Right cardiac atrium (tissue), 5 donors: ENCODE data around the gene GRIFIN. TPM values are rescaled to one million over a fixed set of nuclear protein-coding genes. Genes with fewer than 3 reads are reported as not detected.

Source experiments
- ATAC-seq, 2 donors: fragments of 200-7000 bp; cut with Tn5 transposase; one replicate each; pipeline versions ENCODE4 v1.8.0 to v1.9.1; 2020; ENCODE audit warnings: moderate library complexity in 2 of 2, mild to moderate bottlenecking in 1 of 2
- DNase-seq, 3 donors: peaks; one replicate each; pipeline ENCODE4 v3.0.0-alpha.2; 2020
- H3K27ac ChIP-seq: one replicate; pipeline ENCODE4 v1.5.1; 2013; ENCODE audit warnings: mild to moderate bottlenecking, low read length, control low read depth, moderate library complexity
- H3K27me3 ChIP-seq: one replicate; pipeline ENCODE4 v1.6.1; 2013; ENCODE audit not compliant: control insufficient read depth, insufficient read depth
- H3K4me1 ChIP-seq: one replicate; pipeline ENCODE4 v1.6.1; 2013; ENCODE audit warnings: low read length; ENCODE audit not compliant: control insufficient read depth, insufficient read depth
- H3K4me3 ChIP-seq: one replicate; pipeline ENCODE4 v1.5.1; 2013; ENCODE audit warnings: low read length, control low read depth
- H3K9me3 ChIP-seq: one replicate; pipeline ENCODE4 v1.6.1; 2013; ENCODE audit warnings: low read length; ENCODE audit not compliant: control insufficient read depth
- WGBS: extraction: QIAGEN DNeasy Blood & Tissue Kit; methylation state at CpG from one replicate; pipeline ENCODE4 v1.1.7; 2013; 5-methylcytosine and 5-hydroxymethylcytosine counted together
- intact Hi-C, 4 donors: fragments of 100-400 bp; cut with DNase I; formaldehyde crosslinking; loops; one replicate each; pipeline versions ENCODE4 v1.11.0 to v1.14.0; 2022 to 2023
- long read RNA-seq, 4 donors: library from polyadenylated mRNA; unstranded; transcript quantifications; one replicate each; pipeline ENCODE4 v2.0.0, GENCODE V29; 2020 to 2021
- polyA plus RNA-seq: library from polyadenylated mRNA; stranded (reverse); fragments of 200-250 nt; gene quantifications from one replicate; pipeline ENCODE4 v1.2.3, GENCODE V29; 2013
- total RNA-seq, 4 donors: library from RNA; stranded (reverse); fragmentation: NEBNext Ultra II Directional; extraction: Animal tissue kit (Norgen Biotek cat#: 25700); gene quantifications; one replicate each; pipeline ENCODE4 v1.2.1, GENCODE V29; 2021
- donor health status: healthy with polysubstance abuse.
- donor health status: DM: no; HTN: yes; CAD: no.
- donor health status: DM: no; HTN: no; CAD: no.
- donor health status: DM: no; HTN: yes; CAD: no; lungs with severe emphysema.
- donor health status: DM: yes; HTN: yes; CAD: no.

Gene GRIFIN
- total RNA-seq (not detected), polyA plus RNA-seq (not detected)
- long read RNA-seq, donor 1: 0 reads
- long read RNA-seq, donor 2: 0 reads
- long read RNA-seq, donor 3: 0 reads
- long read RNA-seq, donor 4: 0 reads

DNA sequence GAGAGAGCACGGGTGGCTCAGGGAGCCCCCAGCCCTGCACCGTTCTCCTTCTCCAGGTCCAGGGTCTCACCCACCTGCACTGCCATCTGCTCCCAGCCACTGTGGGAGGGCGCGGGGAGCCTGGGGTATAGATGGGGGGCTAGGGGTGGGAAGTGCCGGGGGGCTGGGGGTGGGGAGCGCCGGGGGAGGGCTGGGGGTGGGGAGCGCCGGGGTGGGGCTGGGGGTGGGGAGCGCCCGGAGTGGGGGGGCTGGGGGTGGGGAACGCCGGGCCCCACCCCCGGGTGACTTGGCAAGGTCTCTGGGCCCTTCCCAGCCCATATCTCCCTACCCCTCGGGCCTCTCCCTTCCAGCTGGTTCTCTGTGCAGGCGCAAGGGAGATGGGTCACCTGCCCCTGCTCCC, at the start of gene GRIFIN:
Gene GRIFIN (minus strand): TSS at position 101 of the 400 bp plus-strand sequence. CDS start 15 bp downstream, at position 86.
- Histone ChIP-seq H3K27me3 (no peaks in the 10 kb centered on the region), H3K27ac (no peak within 1 kb of the TSS), H3K4me3 (no peak within 1 kb of the TSS), H3K4me1 (peaks cover 2% of the 10 kb centered on the region), H3K9me3 (no peaks in the 10 kb centered on the region)
- no peak for DNase-seq
- ATAC-seq: no peak
- WGBS: 72% methylated on average over 16 of the region's 16 CpGs
- intact Hi-C loops: loop anchor here in 1 of 4 donors (10.0 kb wide), 1 partner anchor 209 kb away; the partner anchor contains the start of gene AMZ1

- WGBS: 83% methylated on average over 53 of the region's 53 CpGs
- peaks cover 6% of the 10 kb centered on the region for H3K4me1 ChIP-seq
- H3K27ac ChIP-seq: no peak overlapping the region
- intact Hi-C loops: no loop called here
- DNase-seq (peak; percentile 18 to 70 (median 55)), ATAC-seq (no peak)
- H3K27me3 ChIP-seq: no peaks in the 10 kb centered on the region
- no peaks in the 10 kb centered on the region for H3K9me3 ChIP-seq
- no peak overlapping the region for H3K4me3 ChIP-seq
Observed at GRCh38 chr7:2524808-2525657, 48.8 kb upstream of the GRIFIN start.

DNA sequence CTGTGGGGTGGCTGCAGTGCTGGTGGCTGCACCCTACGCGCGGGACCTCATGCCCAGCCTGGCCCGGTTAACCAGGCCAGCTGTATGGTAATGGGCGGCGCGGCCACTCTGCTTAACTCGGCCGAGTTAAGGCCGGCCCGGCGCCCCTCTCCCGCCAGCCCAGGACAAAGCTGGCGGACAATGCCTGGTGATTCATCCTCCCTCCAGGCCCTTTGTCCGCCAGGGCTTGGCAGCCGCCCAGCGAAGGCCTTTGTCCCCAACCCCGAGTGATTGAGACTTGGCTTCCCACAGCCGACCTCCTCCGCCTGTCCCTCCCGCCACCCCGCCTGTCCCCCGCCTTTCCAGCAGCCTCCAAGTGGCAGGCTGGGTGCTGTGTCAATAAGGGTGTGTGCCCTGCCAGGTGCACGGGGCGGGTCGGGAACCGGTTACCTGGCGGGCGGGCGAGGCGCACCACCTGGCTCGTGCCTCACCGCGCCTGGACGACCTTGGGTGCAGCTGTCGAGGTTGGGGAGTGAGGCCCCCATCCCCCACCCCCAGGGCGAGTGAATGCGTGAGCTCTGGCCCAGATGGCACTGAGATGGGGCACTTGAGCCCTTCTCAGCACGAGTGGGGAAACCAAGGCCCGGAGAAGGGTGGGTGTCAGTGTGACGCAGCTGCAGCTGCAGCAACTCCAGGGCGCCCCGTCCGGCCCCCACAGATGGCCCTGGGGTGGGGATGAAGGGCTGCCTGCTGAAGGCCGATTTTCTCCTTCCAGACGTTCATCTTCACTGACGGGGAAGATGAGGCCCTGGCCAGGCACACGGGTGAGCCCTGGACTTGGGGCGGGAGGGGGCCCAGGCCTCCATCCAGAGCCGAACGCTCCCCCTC, 48.0 kb upstream of the GRIFIN start:
- Histone ChIP-seq H3K4me1 (peaks cover 6% of the 10 kb centered on the region), H3K9me3 (no peaks in the 10 kb centered on the region)
- WGBS: 41% methylated on average over 51 of the region's 51 CpGs

GRCh38 chr7:2523461-2523936, 47.3 kb upstream of the GRIFIN start:
- DNase-seq (peak in 2 of 3 donors; percentile 31 to 71), ATAC-seq (peak in 1 of 2 donors; percentile 4)
- intact Hi-C loops: no loop called here
- H3K4me3 ChIP-seq: peak overlapping the region; percentile 3
- no peaks in the 10 kb centered on the region for H3K9me3 ChIP-seq
- peaks cover 6% of the 10 kb centered on the region for H3K4me1 ChIP-seq
- WGBS: 27% methylated on average over 22 of the region's 22 CpGs
- no peaks in the 10 kb centered on the region for H3K27me3 ChIP-seq
- H3K27ac ChIP-seq: peak overlapping the region; percentile 66

More for the DNA sequence above, 48.0 kb upstream of the GRIFIN start:
- intact Hi-C loops: no loop called here
- ATAC-seq (peak; percentile 28 to 60), DNase-seq (peak; percentile 88 to 95 (median 93))
- Histone ChIP-seq H3K4me3 (no peak overlapping the region), H3K27ac (peak overlapping the region; percentile 66), H3K27me3 (no peaks in the 10 kb centered on the region)

DNA sequence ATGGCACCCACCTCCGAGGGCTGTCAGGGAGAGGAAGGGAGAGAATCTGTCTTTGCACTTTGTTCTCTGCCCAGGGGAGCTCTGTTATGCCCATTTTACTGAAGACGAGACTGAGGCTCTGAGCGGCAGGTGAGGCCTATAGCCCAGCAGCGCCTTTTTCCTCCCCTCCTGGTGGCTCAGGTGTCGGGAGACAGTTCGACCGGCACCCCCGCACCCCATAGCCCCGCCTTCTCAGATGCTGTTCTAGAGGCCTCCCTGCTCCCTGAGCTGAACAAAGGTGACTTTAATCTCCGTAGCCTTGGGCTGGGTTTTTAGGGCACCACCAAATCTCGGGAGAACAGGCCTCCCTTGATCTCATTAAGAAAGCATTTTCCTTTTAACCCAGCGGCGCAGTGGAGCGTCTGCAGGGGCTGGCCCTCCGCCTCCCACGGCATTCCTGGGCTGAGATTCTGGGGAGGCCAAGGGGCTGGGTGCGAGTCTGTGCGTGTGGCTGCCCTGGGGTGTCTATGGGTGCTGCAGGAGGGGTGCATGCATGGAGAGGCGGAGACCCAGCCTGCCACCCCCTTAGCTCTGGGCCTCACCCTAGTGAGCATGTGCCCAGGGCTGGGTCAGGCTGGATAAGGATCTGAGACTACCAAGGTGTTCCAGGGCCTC, 46.7 kb upstream of the GRIFIN start:
- H3K27me3 ChIP-seq: no peaks in the 10 kb centered on the region
- H3K4me1 ChIP-seq: peaks cover 6% of the 10 kb centered on the region
- H3K27ac ChIP-seq: peak overlapping the region; percentile 60
- intact Hi-C loops: no loop called here
- H3K9me3 ChIP-seq: no peaks in the 10 kb centered on the region
- ATAC-seq (no peak), DNase-seq (no peak)
- H3K4me3 ChIP-seq: peak overlapping the region; percentile 66
- 41% methylated on average over 19 of the region's 19 CpGs for WGBS

DNA sequence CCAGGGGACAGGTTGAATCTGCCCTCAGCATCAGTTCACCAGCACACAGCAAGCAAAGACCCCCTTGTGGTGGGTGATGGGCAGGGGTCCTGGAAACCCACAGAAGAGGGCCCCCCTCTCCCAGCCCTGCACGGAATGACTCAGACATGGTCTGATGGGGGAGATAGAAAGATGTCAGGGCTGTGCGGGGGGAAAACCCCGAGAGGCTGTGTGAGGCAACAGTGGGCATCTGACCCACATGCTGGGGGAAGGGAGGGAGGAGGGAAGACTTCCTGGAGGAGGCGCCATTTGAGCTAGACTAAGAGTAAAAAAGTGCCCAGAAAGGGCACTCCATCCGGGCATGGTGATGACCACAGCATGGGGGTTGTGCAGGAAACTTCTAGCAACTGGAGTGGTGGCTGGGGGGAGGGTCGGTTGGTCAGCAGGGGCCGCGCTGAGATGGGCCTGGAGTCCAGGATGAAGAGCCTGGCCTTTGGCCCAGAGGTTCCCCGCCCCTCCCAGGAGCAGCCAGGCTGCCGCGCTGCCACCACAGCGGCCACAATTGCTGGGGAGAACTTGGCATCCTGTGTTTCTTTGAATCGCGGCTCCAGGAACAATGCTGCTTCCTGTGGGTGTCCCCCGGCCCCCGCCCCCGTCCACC, 45.9 kb upstream of the GRIFIN start:
- Histone ChIP-seq H3K4me3 (peak overlapping the region; percentile 66), H3K27me3 (no peaks in the 10 kb centered on the region), H3K27ac (no peak overlapping the region), H3K9me3 (no peaks in the 10 kb centered on the region), H3K4me1 (peaks cover 6% of the 10 kb centered on the region)
- peak; percentile 6 for ATAC-seq
- intact Hi-C loops: no loop called here
- WGBS: 23% methylated on average over 17 of the region's 17 CpGs
- DNase-seq: peak; percentile 62 to 82 (median 81)

- WGBS: 10% methylated on average over 21 of the region's 21 CpGs
Observed at GRCh38 chr7:2521341-2521745, 45.1 kb upstream of the GRIFIN start.

GRCh38 chr7:2520761-2521290, 44.6 kb upstream of the GRIFIN start:
- intact Hi-C loops: no loop called here
- Histone ChIP-seq H3K9me3 (no peaks in the 10 kb centered on the region), H3K27ac (no peak overlapping the region), H3K4me3 (peak overlapping the region; percentile 66), H3K27me3 (no peaks in the 10 kb centered on the region), H3K4me1 (peaks cover 6% of the 10 kb centered on the region)
- ATAC-seq: no peak
- WGBS: 19% methylated on average over 12 of the region's 12 CpGs
- no peak for DNase-seq

More at GRCh38 chr7:2521341-2521745, 45.1 kb upstream of the GRIFIN start:
- intact Hi-C loops: no loop called here
- no peaks in the 10 kb centered on the region for H3K27me3 ChIP-seq
- H3K9me3 ChIP-seq: no peaks in the 10 kb centered on the region
- ATAC-seq (no peak), DNase-seq (no peak)
- peaks cover 6% of the 10 kb centered on the region for H3K4me1 ChIP-seq
- peak overlapping the region; percentile 66 for H3K4me3 ChIP-seq
- no peak overlapping the region for H3K27ac ChIP-seq

DNA sequence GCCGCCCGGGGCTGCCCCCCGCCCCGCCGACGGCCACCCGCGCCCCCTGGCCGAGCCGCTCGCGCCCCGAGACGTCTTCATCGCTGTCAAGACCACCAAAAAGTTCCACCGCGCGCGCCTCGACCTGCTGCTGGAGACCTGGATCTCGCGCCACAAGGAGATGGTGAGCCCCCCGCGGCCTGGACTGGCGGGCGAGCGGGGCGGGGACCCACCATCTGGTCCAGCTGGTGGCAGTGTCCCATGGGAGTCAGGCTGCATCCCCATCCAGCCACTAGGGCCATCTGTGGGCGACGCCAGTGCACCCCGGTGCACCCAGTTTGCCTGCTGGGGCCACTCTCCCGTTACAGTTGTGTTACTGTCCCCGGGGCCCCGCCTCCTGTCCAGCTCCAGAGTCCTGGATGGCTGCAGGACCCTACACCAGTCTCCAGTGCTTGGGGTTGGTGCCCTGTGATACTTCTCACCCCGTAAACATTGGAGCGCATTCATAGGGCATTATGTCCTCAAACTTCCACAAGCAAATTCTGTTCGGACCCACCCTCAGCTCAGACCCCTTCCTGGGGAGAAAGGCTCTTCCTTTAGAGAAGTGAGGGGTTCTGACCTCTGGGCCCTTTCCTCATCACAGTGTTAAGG, 44.0 kb upstream of the GRIFIN start:
- 3% methylated on average over 37 of the region's 37 CpGs for WGBS
- H3K9me3 ChIP-seq: no peaks in the 10 kb centered on the region
- ATAC-seq (no peak), DNase-seq (peak in 1 of 3 donors; percentile 71)
- H3K27me3 ChIP-seq: no peaks in the 10 kb centered on the region
- intact Hi-C loops: no loop called here
- H3K27ac ChIP-seq: peak overlapping the region; percentile 31
- peak overlapping the region; percentile 66 for H3K4me3 ChIP-seq
- H3K4me1 ChIP-seq: peaks cover 6% of the 10 kb centered on the region
